Measurements from ENCODE around the gene CYP2E1. TPM values are rescaled to one million over a fixed set of nuclear protein-coding genes. Genes with fewer than 3 reads are reported as not detected.
"Not testable (repeated sequence)": the region's sequence is repeated elsewhere in the genome, so short reads cannot be mapped to it uniquely, and the experiment has no call there.

Gene CYP2E1
- total and polyA plus RNA-seq, 8 donors: 4.6 to 10.1 (median 7.5) TPM

DNA sequence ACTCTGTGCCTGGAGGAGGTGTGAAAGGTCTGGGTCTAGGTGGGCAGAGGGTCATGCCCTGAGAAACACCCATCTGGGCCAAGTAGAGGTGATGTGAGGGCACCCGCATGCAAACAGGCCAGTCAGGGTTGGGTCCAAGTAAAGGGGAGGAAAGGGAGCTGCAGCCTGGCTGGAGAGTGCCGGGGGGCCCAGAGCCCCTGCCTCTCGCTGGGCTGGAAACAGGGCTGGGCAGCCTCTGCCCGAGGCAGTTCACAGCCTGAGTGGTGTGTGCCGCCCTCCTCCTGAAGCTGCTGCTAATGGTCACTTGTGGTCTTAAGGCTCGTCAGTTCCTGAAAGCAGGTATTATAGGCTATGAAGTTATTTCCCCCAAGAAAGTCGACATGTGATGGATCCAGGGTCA, 7.3 kb downstream of the CYP2E1 start:
- H3K36me3 ChIP-seq: no peaks in the 10 kb centered on the region
- no peaks in the 10 kb centered on the region for H3K27me3 ChIP-seq
- no peak overlapping the region for H3K4me3 ChIP-seq
- H3K4me1 ChIP-seq: no peaks in the 10 kb centered on the region
- no peaks in the 10 kb centered on the region for H3K9me3 ChIP-seq
- DNase-seq: peak in 1 of 6 donors; percentile 52
- ATAC-seq: no peak
- TF ChIP-seq, protein P1, sequence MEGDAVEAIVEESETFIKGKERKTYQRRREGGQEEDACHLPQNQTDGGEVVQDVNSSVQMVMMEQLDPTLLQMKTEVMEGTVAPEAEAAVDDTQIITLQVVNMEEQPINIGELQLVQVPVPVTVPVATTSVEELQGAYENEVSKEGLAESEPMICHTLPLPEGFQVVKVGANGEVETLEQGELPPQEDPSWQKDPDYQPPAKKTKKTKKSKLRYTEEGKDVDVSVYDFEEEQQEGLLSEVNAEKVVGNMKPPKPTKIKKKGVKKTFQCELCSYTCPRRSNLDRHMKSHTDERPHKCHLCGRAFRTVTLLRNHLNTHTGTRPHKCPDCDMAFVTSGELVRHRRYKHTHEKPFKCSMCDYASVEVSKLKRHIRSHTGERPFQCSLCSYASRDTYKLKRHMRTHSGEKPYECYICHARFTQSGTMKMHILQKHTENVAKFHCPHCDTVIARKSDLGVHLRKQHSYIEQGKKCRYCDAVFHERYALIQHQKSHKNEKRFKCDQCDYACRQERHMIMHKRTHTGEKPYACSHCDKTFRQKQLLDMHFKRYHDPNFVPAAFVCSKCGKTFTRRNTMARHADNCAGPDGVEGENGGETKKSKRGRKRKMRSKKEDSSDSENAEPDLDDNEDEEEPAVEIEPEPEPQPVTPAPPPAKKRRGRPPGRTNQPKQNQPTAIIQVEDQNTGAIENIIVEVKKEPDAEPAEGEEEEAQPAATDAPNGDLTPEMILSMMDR (IDR thresholded peaks at IDR 0.05): no peak
- intact Hi-C loops (cut with DNase I): no loop called here
- 86 to 87% methylated on average over 7 of the region's 7 CpGs for WGBS, 2 donors
- H3K27ac ChIP-seq: no peak overlapping the region
- no peak for FAIRE-seq

DNA sequence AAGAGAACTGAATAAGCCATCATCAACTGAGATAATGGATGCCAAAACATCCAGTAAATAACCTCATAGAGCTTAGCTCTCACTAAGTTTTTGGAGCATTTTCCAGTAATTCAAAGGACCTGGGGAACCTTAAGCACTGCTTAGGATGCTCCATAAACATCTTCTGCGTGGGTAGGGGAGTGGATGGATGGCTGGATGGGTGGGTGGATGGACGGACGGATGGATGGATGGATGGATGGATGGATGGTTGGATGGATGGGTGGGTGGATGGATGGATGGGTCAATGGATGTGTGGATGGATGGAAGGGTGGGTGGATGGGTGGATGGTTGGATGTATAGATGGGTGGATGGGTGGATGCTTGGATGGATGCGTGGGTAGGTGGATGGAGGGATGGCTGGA, 9.0 kb downstream of the CYP2E1 start:
- no peak overlapping the region for H3K27ac ChIP-seq
- no peaks in the 10 kb centered on the region for H3K9me3 ChIP-seq
- no peaks in the 10 kb centered on the region for H3K4me1 ChIP-seq
- TF ChIP-seq, protein P1 (IDR thresholded peaks at IDR 0.05): no peak
- H3K4me3 ChIP-seq: no peak overlapping the region
- intact Hi-C loops (cut with DNase I): no loop called here
- H3K36me3 ChIP-seq: no peaks in the 10 kb centered on the region
- H3K27me3 ChIP-seq: no peaks in the 10 kb centered on the region
- DNase-seq: no peak
- FAIRE-seq: no peak
- WGBS, 2 donors: 51 to 63% methylated on average over 3 to 4 of the region's 4 CpGs
- ATAC-seq: no peak

DNA sequence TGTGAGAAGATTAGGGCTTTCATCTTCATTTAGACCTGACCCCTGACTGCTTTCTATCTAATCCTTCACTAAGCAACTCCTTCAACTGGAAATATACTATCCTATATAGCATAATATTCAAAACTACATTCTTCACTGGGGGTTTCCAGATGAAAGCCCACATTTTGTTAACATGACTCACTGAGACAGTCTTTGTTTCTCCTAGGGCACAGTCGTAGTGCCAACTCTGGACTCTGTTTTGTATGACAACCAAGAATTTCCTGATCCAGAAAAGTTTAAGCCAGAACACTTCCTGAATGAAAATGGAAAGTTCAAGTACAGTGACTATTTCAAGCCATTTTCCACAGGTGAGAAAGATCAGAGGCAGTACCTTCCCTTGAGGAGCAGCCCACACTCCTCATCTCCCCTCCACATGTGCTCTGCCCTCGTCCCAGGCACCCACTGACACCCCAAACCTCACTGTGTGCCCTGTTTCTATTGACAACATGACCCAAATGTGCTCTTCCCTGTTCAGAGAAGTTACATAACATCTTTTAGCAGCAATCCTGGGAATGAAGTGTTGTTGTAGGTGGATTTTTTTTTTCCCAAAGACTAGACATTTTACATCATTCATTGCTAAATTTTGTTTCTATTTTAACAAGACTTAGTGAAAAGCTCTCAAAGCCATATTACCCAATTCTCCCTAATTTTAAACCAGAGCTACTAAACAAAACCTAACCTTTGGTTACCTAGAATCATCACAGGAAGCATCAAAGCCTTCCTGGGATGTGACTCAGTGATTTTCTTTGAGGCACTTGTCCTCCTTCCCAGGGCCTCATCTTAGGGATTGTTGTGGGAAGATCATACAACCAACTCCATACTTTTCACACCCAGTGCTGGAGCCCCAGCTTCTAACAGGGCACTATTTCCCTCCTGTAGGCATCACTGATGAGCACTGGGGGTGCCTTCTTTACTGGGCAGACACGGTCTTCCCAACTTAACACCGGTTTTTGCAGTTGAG, 10.7 kb downstream of the CYP2E1 start:
- TF ChIP-seq, protein P1 (IDR thresholded peaks at IDR 0.05): no peak
- intact Hi-C loops (cut with DNase I): no loop called here
- ATAC-seq (no peak), FAIRE-seq (no peak), DNase-seq (no peak)
- Histone ChIP-seq H3K27me3 (no peaks in the 10 kb centered on the region), H3K4me1 (no peaks in the 10 kb centered on the region), H3K9me3 (no peaks in the 10 kb centered on the region), H3K36me3 (no peaks in the 10 kb centered on the region), H3K4me3 (no peak overlapping the region), H3K27ac (no peak overlapping the region)
- WGBS, 2 donors: 55 to 68% methylated on average over 4 of the region's 4 CpGs

DNA sequence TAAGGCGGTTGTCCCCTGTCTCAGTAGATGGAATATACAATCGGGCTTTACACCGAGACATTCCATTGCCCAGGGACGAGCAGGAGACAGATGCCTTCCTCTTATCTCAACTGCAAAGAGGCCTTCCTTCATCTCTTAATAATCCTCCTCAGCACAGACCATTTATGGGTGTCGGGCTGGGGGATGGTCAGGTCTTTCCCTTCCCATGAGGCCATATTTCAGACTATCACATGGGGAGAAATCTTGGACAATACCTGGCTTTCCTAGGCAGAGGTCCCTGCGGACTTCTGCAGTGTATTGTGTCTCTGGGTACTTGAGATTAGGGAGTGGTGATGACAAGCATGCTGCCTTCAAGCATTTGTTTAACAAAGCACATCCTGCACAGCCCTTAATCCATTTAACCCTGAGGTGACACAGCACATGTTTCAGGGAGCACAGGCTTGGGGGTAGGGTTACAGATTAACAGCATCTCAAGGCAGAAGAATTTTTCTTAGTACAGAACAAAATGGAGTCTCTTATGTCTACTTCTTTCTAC, 14.3 kb downstream of the CYP2E1 start:
- H3K27ac ChIP-seq; FAIRE-seq; H3K36me3 ChIP-seq; H3K4me1 ChIP-seq; H3K9me3 ChIP-seq; H3K27me3 ChIP-seq; intact Hi-C loops (cut with DNase I); DNase-seq; ATAC-seq; H3K4me3 ChIP-seq: not testable (repeated sequence)
- WGBS, 2 donors: 73 to 76% methylated on average over 6 of the region's 6 CpGs

DNA sequence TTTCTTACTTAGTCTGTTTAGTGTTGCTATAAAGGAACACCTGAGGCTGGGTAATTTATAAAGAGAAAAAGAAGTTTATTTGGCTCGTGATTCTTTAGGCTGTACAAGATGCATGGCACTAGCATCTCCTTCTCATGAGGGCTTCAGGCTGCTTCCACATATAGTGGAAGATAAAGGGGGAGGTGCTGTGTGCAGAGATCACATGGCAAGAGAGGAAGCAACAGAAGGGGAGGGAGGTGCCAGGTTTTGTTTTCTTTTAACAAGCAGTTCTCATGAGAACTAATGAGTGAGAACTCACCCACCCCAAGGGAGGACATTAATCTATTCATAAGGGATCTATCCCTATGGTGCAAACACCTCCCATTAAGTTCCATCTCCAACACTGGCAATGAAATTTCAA, 17.3 kb downstream of the CYP2E1 start:
- no peaks in the 10 kb centered on the region for H3K27me3 ChIP-seq
- WGBS, 2 donors: 66 to 79% methylated on average over 1 of the region's 1 CpG
- no peaks in the 10 kb centered on the region for H3K9me3 ChIP-seq
- H3K4me3 ChIP-seq: no peak overlapping the region
- H3K27ac ChIP-seq: no peak overlapping the region
- TF ChIP-seq, protein P1 (IDR thresholded peaks at IDR 0.05): no peak
- FAIRE-seq: no peak
- no peaks in the 10 kb centered on the region for H3K4me1 ChIP-seq
- intact Hi-C loops (cut with DNase I): no loop called here
- DNase-seq: no peak
- ATAC-seq: no peak
- H3K36me3 ChIP-seq: no peaks in the 10 kb centered on the region

All from pancreas (tissue), 10 donors.